ENCODE data around the gene CCNY.

Gene CCNY

GRCh38 chr10:35352097-35352496 lies 15.8 kb downstream of the CCNY start:
- no peak for TF ChIP-seq TEAD4 (IDR thresholded peaks at IDR 0.05)
- TF ChIP-seq RAD21 (IDR thresholded peaks at IDR 0.05; ENCODE audit: low read depth) = no peak
- TF ChIP-seq TCF12 (IDR thresholded peaks at IDR 0.05; ENCODE audit: low read depth) = no peak
- TF ChIP-seq, protein P1, sequence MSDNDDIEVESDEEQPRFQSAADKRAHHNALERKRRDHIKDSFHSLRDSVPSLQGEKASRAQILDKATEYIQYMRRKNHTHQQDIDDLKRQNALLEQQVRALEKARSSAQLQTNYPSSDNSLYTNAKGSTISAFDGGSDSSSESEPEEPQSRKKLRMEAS (IDR thresholded peaks at IDR 0.05) = no peak
- TF ChIP-seq CREB1 (IDR thresholded peaks at IDR 0.05; ENCODE audit: low read depth) = no peak
- TF ChIP-seq EGR1 (IDR thresholded peaks at IDR 0.05) = no peak
- no peak for TF ChIP-seq ZBTB7A (IDR thresholded peaks at IDR 0.05; ENCODE audit: low read depth)
- no peak for TF ChIP-seq TAF1 (IDR thresholded peaks at IDR 0.05; ENCODE audit: low read depth)
- no peak for TF ChIP-seq NFIC (IDR thresholded peaks at IDR 0.05)
- no peak for TF ChIP-seq CEBPB (IDR thresholded peaks at IDR 0.05)

DNA sequence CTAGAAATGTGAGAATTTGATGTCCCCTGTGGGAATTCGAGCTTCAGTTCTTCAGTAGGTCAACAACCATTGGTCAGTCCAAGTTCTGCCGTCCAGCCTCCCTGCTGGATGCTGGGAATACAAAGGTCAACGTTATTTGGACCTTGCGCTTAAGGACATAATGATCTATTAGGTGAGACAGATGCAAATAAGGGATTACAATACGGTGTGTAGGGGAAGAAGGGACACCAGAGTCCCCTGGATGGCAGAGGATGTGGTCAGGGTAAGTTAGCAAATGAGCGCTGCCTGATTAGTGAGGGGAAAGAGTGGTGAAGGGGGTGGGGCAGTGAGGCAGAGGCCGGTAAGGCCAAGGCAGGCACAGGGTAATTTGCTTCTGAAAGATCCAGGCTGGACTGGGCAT lies 16.2 kb downstream of the CCNY start:
- TF ChIP-seq YY1 (IDR thresholded peaks at IDR 0.05; ENCODE audit: low read depth) = no peak
- TF ChIP-seq, protein P2, sequence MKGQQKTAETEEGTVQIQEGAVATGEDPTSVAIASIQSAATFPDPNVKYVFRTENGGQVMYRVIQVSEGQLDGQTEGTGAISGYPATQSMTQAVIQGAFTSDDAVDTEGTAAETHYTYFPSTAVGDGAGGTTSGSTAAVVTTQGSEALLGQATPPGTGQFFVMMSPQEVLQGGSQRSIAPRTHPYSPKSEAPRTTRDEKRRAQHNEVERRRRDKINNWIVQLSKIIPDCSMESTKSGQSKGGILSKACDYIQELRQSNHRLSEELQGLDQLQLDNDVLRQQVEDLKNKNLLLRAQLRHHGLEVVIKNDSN (IDR thresholded peaks at IDR 0.05) = no peak
- no peak for TF ChIP-seq EGR1 (IDR thresholded peaks at IDR 0.05)
- no peak for TF ChIP-seq TAF1 (IDR thresholded peaks at IDR 0.05; ENCODE audit: low read depth)
- no peak for TF ChIP-seq CEBPB (IDR thresholded peaks at IDR 0.05)

DNA sequence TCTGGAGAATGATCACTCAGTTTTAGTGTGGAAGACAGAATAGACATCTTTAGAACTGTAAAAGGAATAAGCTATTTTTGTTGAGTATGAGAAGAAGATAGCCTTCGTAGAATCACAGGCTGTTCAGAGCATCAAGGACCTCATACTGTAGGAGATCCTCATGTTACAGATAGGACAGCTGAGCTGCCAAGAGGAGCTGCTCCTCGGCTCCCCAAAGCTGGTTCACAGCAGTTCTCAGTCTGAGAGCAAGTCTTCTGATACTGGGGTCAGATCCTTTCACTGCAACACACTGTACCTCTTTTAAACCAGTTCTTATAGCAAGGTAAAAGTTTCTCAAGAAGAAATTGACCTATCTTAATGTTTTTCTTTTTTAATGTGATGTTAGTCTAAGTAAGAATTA lies 17.1 kb downstream of the CCNY start:
- TF ChIP-seq TAF1 (IDR thresholded peaks at IDR 0.05; ENCODE audit: low read depth) (no peak), CEBPB (IDR thresholded peaks at IDR 0.05) (no peak), TEAD4 (IDR thresholded peaks at IDR 0.05) (no peak), FOXM1 (IDR thresholded peaks at IDR 0.05; ENCODE audit: borderline replicate concordance, low read depth) (no peak), CREB1 (IDR thresholded peaks at IDR 0.05; ENCODE audit: low read depth) (no peak)

- no peak for TF ChIP-seq CEBPB (IDR thresholded peaks at IDR 0.05)
- TF ChIP-seq YY1 (IDR thresholded peaks at IDR 0.05; ENCODE audit: low read depth) = no peak
These were observed 17.5 kb downstream of the CCNY start for GRCh38 chr10:35353805-35354204.

DNA sequence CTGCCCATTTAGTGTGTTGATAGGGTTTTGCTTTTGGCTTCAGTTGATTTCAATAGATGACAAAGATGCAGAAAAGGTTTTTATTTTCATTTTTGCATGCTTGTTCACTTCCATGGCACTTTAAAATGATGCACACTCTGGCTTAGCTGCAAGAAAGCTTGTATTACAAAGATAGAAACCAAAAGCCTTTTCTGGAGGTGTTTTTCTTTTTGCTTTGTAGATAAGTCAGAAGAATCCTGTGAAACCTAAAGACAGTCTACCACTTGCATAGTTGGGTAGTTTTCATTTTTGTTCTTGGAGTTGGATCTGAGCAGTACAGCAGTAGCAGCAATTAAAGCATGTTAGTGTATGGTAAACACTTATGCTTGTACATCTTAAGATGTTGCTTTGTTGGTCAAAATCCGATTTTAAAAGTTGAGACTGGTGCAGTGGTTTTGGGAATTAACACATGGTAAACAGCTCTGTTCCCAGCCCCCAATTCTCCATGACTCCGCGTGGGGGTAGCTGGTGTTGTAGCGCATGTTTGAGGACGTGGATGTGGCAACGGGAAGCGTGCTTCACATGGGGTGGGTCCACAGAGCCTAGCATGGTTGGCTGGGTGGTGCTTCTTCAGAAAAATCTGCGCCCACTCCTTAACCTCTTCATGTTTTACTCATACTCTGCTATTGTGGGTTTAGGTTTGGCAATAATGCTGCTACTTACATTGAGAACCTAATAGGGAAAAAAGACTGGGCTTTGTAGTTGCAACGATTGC lies 19.8 kb downstream of the CCNY start:
- TF ChIP-seq, protein P2 (IDR thresholded peaks at IDR 0.05) = no peak
- TF ChIP-seq CREB1 (IDR thresholded peaks at IDR 0.05; ENCODE audit: low read depth) (no peak), NFIC (IDR thresholded peaks at IDR 0.05) (no peak), TEAD4 (IDR thresholded peaks at IDR 0.05) (no peak), EGR1 (IDR thresholded peaks at IDR 0.05) (no peak)

DNA sequence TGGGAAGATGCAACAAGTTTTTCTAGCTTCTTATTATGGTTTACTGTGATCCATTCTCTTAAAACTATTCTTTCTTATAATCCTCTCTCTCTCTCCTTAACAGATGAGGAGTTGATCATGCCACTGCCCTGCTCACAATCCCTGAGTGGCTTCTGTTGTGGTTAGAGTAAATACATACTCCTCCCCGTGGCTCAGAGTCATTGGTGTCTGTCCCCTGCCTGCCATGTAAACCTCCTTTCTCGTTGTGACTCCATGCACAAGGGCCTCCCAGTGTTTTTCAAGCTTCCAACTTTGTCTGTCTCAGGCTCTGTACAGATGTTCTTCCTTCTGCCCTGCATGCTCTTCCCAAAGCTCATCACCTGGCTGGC lies 20.4 kb downstream of the CCNY start:
- TF ChIP-seq YY1 (IDR thresholded peaks at IDR 0.05; ENCODE audit: low read depth) = no peak

DNA sequence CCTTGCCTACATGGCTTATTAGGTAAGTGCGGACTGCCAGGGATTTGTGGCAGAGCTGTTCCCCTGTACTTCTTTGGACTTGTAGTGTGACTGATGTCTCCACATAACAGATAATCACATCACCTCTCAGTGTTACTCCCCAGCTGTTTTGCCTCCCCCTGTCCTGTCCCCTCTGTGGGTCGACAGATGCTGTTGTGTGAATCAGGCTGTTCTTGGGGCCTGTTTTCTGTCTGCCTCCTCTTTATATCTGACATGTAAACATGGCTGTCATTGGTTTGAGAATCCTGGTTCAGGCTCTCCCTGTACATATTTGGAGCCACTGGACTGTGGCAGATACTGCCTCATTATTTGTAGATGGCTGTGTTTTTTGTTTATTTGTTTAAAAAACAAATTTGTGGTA lies 22.7 kb downstream of the CCNY start:
- TF ChIP-seq EGR1 (IDR thresholded peaks at IDR 0.05) (no peak), TCF12 (IDR thresholded peaks at IDR 0.05; ENCODE audit: low read depth) (no peak), RAD21 (IDR thresholded peaks at IDR 0.05; ENCODE audit: low read depth) (no peak), TEAD4 (IDR thresholded peaks at IDR 0.05) (no peak), FOXM1 (IDR thresholded peaks at IDR 0.05; ENCODE audit: borderline replicate concordance, low read depth) (no peak), CREB1 (IDR thresholded peaks at IDR 0.05; ENCODE audit: low read depth) (no peak), YY1 (IDR thresholded peaks at IDR 0.05; ENCODE audit: low read depth) (no peak), ZBTB7A (IDR thresholded peaks at IDR 0.05; ENCODE audit: low read depth) (no peak), CEBPB (IDR thresholded peaks at IDR 0.05) (no peak)

- TF ChIP-seq ZBTB7A (IDR thresholded peaks at IDR 0.05; ENCODE audit: low read depth) = no peak
- no peak for TF ChIP-seq NFIC (IDR thresholded peaks at IDR 0.05)
- TF ChIP-seq REST (IDR thresholded peaks at IDR 0.05; ENCODE audit: low read depth) = no peak
- no peak for TF ChIP-seq CREB1 (IDR thresholded peaks at IDR 0.05; ENCODE audit: low read depth)
- no peak for TF ChIP-seq EP300 (IDR thresholded peaks at IDR 0.05; ENCODE audit: borderline replicate concordance)
- TF ChIP-seq CEBPB (IDR thresholded peaks at IDR 0.05) = no peak
- TF ChIP-seq, protein P2 (IDR thresholded peaks at IDR 0.05) = no peak
- no peak for TF ChIP-seq EGR1 (IDR thresholded peaks at IDR 0.05)
- no peak for TF ChIP-seq TCF12 (IDR thresholded peaks at IDR 0.05; ENCODE audit: low read depth)
- TF ChIP-seq, protein P1 (IDR thresholded peaks at IDR 0.05) = no peak
- TF ChIP-seq YY1 (IDR thresholded peaks at IDR 0.05; ENCODE audit: low read depth) = no peak
- no peak for TF ChIP-seq TAF1 (IDR thresholded peaks at IDR 0.05; ENCODE audit: low read depth)
- no peak for TF ChIP-seq FOXM1 (IDR thresholded peaks at IDR 0.05; ENCODE audit: borderline replicate concordance, low read depth)
- no peak for TF ChIP-seq TEAD4 (IDR thresholded peaks at IDR 0.05)
These were observed 23.6 kb downstream of the CCNY start for GRCh38 chr10:35359873-35360272.

All from Ishikawa (cell line).